Pancreas (tissue), 10 donors: ENCODE data around the gene CSF1R. TPM values are rescaled to one million over a fixed set of nuclear protein-coding genes. Genes with fewer than 3 reads are reported as not detected.
"Not testable (repeated sequence)": the region's sequence is repeated elsewhere in the genome, so short reads cannot be mapped to it uniquely, and the experiment has no call there.

Experiments used
- ATAC-seq, 4 donors: fragments of 200-7000 bp; cut with Tn5 transposase; one replicate each; pipeline versions ENCODE4 v1.8.0 to v1.9.1; 2020; ENCODE audit warnings: mild to moderate bottlenecking in 4 of 4, moderate library complexity in 4 of 4
- DNase-seq, 6 donors: peaks; one replicate each; pipeline ENCODE4 v3.0.0-alpha.2; 2020
- FAIRE-seq: peaks from 2 replicates; lab custom pipeline; 2012; peaks lifted over from hg19 to GRCh38; lab: Jason Lieb, UNC
- H3K27ac ChIP-seq, 4 donors: fragments of 200-600 bp; sonication (generic); 1 replicate in 3 of 4; 2 replicates in 1 of 4; pipeline versions ENCODE4 v1.5.0 to v1.8.0; 2020
- H3K27me3 ChIP-seq, 4 donors: fragments of 200-600 bp; one replicate each; pipeline ENCODE4 v1.8.0; 2021
- H3K36me3 ChIP-seq, 3 donors: fragments of 200-600 bp; sonication (generic) in 1 of 3; one replicate each; pipeline versions ENCODE4 v1.5.0 to v1.8.0; 2020 to 2021
- H3K4me1 ChIP-seq, 3 donors: fragments of 200-600 bp; one replicate each; pipeline ENCODE4 v1.8.0; 2021
- H3K4me3 ChIP-seq, 4 donors: fragments of 200-600 bp; sonication (generic) in 2 of 4; one replicate each; pipeline versions ENCODE4 v1.5.0 to v1.8.0; 2020 to 2021
- H3K9me3 ChIP-seq, 4 donors: fragments of 200-600 bp; one replicate each; pipeline ENCODE4 v1.8.0; 2021
- WGBS, 2 donors: extraction: QIAGEN DNeasy Blood & Tissue Kit; methylation state at CpG; one replicate each; pipeline ENCODE4 v1.1.7; 2013; 5-methylcytosine and 5-hydroxymethylcytosine counted together
- intact Hi-C, 3 donors: fragments of 100-400 bp; cut with DNase I; formaldehyde crosslinking; loops; one replicate each; pipeline versions ENCODE4 v1.11.1 to v1.14.2; 2022
- polyA plus RNA-seq, 2 donors: library from polyadenylated mRNA; stranded (reverse); fragments of 200-250 nt; gene quantifications; one replicate each; pipeline ENCODE4 v1.2.3, GENCODE V29; 2013
- total RNA-seq, 6 donors: library from RNA; stranded (reverse); fragmentation: NEBNext Ultra II Directional in 4 of 6; extraction: Animal tissue kit (Norgen Biotek cat#: 25700) in 4 of 6; gene quantifications; one replicate each; pipeline versions ENCODE4 v1.2.1 to v1.2.4, GENCODE V29; 2021 to 2023
- TF ChIP-seq, protein P1 (sequence below), 4 donors: fragments of 200-600 bp; sonication (generic) in 3 of 4; IDR thresholded peaks; one replicate each; pipeline versions ENCODE4 v1.5.0 to v1.8.0; 2021; ENCODE audit warnings: antibody characterized with exemption in 4 of 4
- donor health status: healthy with polysubstance abuse.
- donor health status: DM: no; HTN: no; CAD: no; lungs with moderate emphysema.
- donor health status: DM: no; HTN: no; CAD: no.
- donor health status: control.
- donor health status: control.
- donor health status: Bipolar disorder and iron deficiency.
- donor health status: DM: yes; HTN: yes; CAD: no.
- donor health status: DM: no; HTN: no; CAD: no.
- donor health status: DM: no; HTN: no; CAD: no.
- donor health status: DM: yes; HTN: yes; CAD: no.

CSF1R gene
- total and polyA plus RNA-seq, 8 donors = 1.4 to 51.2 (median 4.1) TPM

DNA sequence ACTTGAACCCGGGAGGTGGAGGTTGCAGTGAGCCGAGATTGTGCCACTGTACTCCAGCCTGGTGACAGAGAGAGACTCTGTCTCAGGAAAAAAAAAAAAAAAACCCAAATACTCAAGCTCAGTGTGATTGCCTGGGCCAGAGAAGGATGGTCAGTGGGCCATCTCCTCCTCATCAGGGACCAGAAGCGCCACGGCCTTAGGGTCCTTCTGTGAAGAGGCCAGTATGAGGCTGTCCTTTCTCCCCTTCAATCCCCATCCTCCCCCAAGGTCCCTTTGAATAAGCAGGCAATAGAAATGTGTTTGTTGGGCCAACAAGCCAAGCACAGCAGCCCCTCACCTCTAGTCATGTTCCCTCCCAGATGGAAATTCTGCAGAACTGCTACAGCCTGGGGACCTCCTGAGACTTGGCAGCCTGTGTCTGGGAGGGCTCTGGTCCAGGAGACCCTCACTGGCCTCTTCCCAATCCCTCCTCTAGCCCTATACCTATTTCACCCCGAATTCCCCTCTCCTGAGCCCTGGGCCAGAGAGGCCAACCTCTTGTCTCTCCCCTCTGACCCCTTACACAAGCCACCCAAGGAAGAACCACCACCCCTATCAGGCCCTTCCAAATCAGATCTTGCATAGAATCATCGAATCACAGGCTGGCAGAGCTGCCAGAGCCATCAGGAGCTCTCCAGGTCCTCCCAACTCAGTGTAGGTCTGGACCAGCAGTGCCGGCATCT lies 1.0 kb downstream of the CSF1R start:
- 79 to 87% methylated on average over 7 of the region's 7 CpGs for WGBS, 2 donors
- Histone ChIP-seq H3K36me3 (no peaks in the 10 kb centered on the region), H3K9me3 (no peaks in the 10 kb centered on the region), H3K4me3 (peak overlapping the region in 1 of 4 donors; percentile 25), H3K27me3 (no peaks in the 10 kb centered on the region), H3K27ac (no peak overlapping the region), H3K4me1 (no peaks in the 10 kb centered on the region)
- DNase-seq = no peak
- TF ChIP-seq, protein P1, sequence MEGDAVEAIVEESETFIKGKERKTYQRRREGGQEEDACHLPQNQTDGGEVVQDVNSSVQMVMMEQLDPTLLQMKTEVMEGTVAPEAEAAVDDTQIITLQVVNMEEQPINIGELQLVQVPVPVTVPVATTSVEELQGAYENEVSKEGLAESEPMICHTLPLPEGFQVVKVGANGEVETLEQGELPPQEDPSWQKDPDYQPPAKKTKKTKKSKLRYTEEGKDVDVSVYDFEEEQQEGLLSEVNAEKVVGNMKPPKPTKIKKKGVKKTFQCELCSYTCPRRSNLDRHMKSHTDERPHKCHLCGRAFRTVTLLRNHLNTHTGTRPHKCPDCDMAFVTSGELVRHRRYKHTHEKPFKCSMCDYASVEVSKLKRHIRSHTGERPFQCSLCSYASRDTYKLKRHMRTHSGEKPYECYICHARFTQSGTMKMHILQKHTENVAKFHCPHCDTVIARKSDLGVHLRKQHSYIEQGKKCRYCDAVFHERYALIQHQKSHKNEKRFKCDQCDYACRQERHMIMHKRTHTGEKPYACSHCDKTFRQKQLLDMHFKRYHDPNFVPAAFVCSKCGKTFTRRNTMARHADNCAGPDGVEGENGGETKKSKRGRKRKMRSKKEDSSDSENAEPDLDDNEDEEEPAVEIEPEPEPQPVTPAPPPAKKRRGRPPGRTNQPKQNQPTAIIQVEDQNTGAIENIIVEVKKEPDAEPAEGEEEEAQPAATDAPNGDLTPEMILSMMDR (IDR thresholded peaks at IDR 0.05) = no peak
- intact Hi-C loops = no loop called here
- no peak for FAIRE-seq
- no peak for ATAC-seq

DNA sequence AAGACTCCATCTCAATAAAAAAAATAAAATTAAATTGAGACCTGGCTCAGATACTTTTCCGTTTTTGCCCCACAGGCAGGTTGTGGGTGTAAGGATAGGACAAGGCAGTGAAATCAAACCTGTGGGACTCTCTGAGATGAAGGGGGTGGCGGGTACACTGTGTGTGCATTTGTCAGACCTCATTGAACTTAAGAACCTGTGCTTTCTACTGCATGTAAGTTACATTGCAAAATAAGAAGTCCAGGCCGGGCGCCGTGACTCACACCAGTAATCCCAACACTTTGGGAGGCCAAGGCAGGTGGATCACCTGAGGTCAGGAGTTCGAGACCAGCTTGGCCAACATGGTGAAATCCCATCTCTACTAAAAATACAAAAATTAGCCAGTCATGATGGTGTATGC lies 1.6 kb downstream of the CSF1R start:
- H3K27me3 ChIP-seq, H3K9me3 ChIP-seq, FAIRE-seq, intact Hi-C loops, H3K4me1 ChIP-seq, H3K27ac ChIP-seq, DNase-seq, ATAC-seq, H3K36me3 ChIP-seq: not testable (repeated sequence)
- WGBS, 2 donors = 81 to 89% methylated on average over 6 of the region's 6 CpGs
- peak overlapping the region in 1 of 4 donors; percentile 25 for H3K4me3 ChIP-seq

DNA sequence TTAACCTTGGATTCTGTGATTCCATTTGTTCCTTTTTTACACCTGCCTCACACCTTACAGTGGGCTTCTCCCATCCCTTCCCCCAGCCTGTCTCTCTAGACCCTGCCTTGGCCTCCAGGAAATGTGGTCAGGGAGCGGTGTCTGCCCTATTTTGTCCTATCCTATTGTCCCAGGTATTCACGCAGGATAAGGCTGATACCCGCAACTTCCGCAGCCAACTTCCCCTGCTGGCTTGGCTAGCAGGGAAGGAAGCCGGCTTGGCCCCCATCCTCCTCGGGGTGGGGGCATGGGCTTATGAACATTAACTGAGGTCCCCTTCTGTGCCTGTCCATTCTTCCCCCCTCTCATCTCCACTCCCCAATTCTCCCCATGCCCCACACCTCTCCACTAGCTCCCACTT lies 3.5 kb downstream of the CSF1R start:
- H3K27me3 ChIP-seq = no peaks in the 10 kb centered on the region
- intact Hi-C loops = no loop called here
- WGBS, 2 donors = 73 to 81% methylated on average over 6 of the region's 6 CpGs
- ATAC-seq (peak in 1 of 4 donors; percentile 33), DNase-seq (no peak), FAIRE-seq (no peak)
- TF ChIP-seq, protein P1 (IDR thresholded peaks at IDR 0.05) = no peak
- no peaks in the 10 kb centered on the region for H3K4me1 ChIP-seq
- H3K4me3 ChIP-seq = peak overlapping the region in 1 of 4 donors; percentile 14
- no peaks in the 10 kb centered on the region for H3K9me3 ChIP-seq
- no peak overlapping the region for H3K27ac ChIP-seq
- no peaks in the 10 kb centered on the region for H3K36me3 ChIP-seq

DNA sequence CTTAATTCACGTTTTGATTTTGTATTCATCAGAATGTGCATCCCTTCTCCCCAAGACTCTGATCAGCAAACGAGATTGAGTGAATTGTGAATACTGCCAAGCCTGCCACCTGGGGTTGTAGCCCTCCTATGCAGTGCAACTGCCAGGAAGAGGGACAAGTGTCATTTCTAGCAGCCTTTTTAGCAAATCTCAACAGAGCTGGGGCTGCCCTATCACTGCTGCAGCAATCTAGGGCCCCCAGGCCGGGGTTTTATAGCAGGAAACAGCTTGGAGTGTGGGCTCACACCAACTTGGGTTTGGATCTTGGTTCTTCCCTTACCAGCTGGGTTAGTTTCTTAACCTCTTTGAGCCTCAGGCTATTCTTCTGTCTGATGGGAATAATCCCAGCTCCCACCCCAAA lies 4.0 kb downstream of the CSF1R start:
- WGBS, 2 donors = 49 to 54% methylated on average over 3 of the region's 3 CpGs
- TF ChIP-seq, protein P1 (IDR thresholded peaks at IDR 0.05) = no peak
- DNase-seq (no peak), FAIRE-seq (no peak), ATAC-seq (no peak)
- Histone ChIP-seq H3K27me3 (no peaks in the 10 kb centered on the region), H3K4me3 (peak overlapping the region in 1 of 4 donors; percentile 14), H3K9me3 (no peaks in the 10 kb centered on the region), H3K27ac (no peak overlapping the region), H3K36me3 (no peaks in the 10 kb centered on the region), H3K4me1 (no peaks in the 10 kb centered on the region)
- intact Hi-C loops = no loop called here

DNA sequence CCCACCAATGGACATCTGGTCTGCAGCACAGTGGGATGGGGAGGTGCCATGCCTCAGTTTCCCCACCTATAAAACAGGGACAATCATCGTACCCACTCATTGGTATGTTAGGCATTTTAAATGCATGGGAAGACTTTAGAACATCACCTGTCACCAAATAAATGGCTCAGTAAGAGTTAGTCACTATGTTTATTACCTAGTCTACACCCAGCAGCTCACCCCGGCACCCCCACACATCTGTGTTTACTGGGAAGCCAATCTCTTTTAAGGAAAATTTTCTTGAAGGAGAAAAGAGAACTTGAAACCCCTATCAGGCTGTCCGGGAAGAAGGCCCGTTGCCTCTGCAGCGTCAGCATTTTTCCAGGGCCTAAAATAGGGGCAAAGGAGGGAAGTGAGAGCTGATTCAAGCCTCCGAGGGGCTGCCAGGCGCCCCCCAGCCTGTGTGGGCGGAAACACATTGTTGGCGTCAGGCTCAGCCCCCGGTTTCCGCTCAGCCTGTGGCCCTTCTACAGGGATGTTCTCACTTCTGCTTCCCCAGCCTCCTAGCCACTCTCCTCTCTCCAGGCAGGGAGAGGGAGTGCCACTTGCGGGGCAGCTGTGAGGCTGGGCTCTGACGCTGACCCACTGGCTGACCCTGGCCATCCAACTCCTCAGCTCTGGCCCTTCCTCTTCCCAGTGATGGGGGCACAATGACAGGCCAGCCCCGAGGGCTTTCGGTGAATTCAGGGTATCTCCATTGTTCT lies 4.6 kb downstream of the CSF1R start:
- TF ChIP-seq, protein P1 (IDR thresholded peaks at IDR 0.05) = no peak
- no peak overlapping the region for H3K27ac ChIP-seq

More for the DNA sequence above, 4.6 kb downstream of the CSF1R start:
- Histone ChIP-seq H3K27me3 (no peaks in the 10 kb centered on the region), H3K36me3 (no peaks in the 10 kb centered on the region), H3K4me1 (no peaks in the 10 kb centered on the region), H3K9me3 (no peaks in the 10 kb centered on the region), H3K4me3 (no peak overlapping the region)
- ATAC-seq = peak in 3 of 4 donors; percentile 55 to 88 (median 73)
- intact Hi-C loops = no loop called here
- peak in 2 of 6 donors; percentile 50 to 71 for DNase-seq
- no peak for FAIRE-seq
- 38 to 46% methylated on average over 15 of the region's 15 CpGs for WGBS, 2 donors
